Adrenal gland (tissue), 12 donors: ENCODE results near the gene NLRP4. TPM values are rescaled to one million over a fixed set of nuclear protein-coding genes. Genes with fewer than 3 reads are reported as not detected.

Source experiments
- DNase-seq, 7 donors: peaks; one replicate each; pipeline ENCODE4 v3.0.0-alpha.2; 2019 to 2020
- H3K27ac ChIP-seq, 5 donors: fragments of 200-600 bp; sonication (generic) in 4 of 5; 1 replicate in 3 of 5; 2 replicates in 2 of 5; pipeline versions ENCODE4 v1.5.1 to v1.8.0; 2016 to 2020; ENCODE audit warnings: mild to moderate bottlenecking in 1 of 5
- H3K27me3 ChIP-seq: fragments of 200-600 bp; 2 replicates; pipeline ENCODE4 v1.8.0; 2021
- H3K36me3 ChIP-seq, 2 donors: fragments of 200-600 bp; replicated peaks in 1 of 2; 1 replicate in 1 of 2; 2 replicates in 1 of 2; pipeline versions ENCODE4 v1.5.1 to v1.8.0; 2018 to 2022
- H3K4me1 ChIP-seq, 2 donors: fragments of 200-600 bp; replicated peaks in 1 of 2; 1 replicate in 1 of 2; 2 replicates in 1 of 2; pipeline versions ENCODE4 v1.5.1 to v1.8.0; 2018 to 2021
- H3K4me3 ChIP-seq, 4 donors: fragments of 200-600 bp; sonication (generic) in 3 of 4; one replicate each; pipeline ENCODE4 v1.5.1; 2016 to 2018
- H3K9me3 ChIP-seq, 3 donors: fragments of 200-600 bp; sonication (generic) in 1 of 3; replicated peaks in 1 of 3; 1 replicate in 2 of 3; 2 replicates in 1 of 3; pipeline versions ENCODE4 v1.5.1 to v1.8.0; 2016 to 2021
- CTCF ChIP-seq, 6 experiments: fragments of 450-650 bp in 4 of 6; fragments of 200-600 bp in 2 of 6; sonication (generic) in 1 of 6; IDR thresholded peaks; 1 replicate in 5 of 6; 2 replicates in 1 of 6; pipeline versions ENCODE4 v1.5.1 to v1.8.0; 2016 to 2021; ENCODE audit warnings: antibody characterized with exemption in 6 of 6, mild to moderate bottlenecking in 2 of 6, moderate library complexity in 1 of 6
- POLR2A ChIP-seq, 2 donors: fragments of 450-650 bp; IDR thresholded peaks; one replicate each; pipeline ENCODE4 v1.6.1; 2017; ENCODE audit warnings: antibody characterized with exemption in 2 of 2, mild to moderate bottlenecking in 2 of 2, moderate library complexity in 1 of 2
- WGBS, 4 donors: extraction: QIAGEN DNeasy Blood & Tissue Kit in 2 of 4; methylation state at CpG; one replicate each; pipeline versions ENCODE4 v1.1.5 to v1.1.7; 2013 to 2017; 5-methylcytosine and 5-hydroxymethylcytosine counted together
- intact Hi-C, 2 donors: fragments of 100-400 bp; cut with DNase I; formaldehyde crosslinking; loops; one replicate each; pipeline versions ENCODE4 v1.14.1 to v1.15.0; 2022 to 2023
- polyA plus RNA-seq, 3 donors: library from polyadenylated mRNA; stranded (reverse); fragments of 200-250 nt in 2 of 3; fragments of 350-450 nt in 1 of 3; fragmentation: Illumina TruSeq in 1 of 3; extraction: RNeasy Lipid Tissue Mini Kit (QIAGEN cat#74804) in 1 of 3; gene quantifications; one replicate each; pipeline ENCODE4 v1.2.3, GENCODE V29; 2013 to 2014
- total RNA-seq, 9 donors: library from RNA; depleted of rRNA in 4 of 9; stranded (reverse); fragments of >200 nt in 4 of 9; fragments of 120-200 nt in 1 of 9; fragmentation: NEBNext Ultra II Directional in 1 of 9; extraction: Animal tissue kit (Norgen Biotek cat#: 25700) in 1 of 9; gene quantifications; one replicate each; pipeline versions ENCODE4 v1.1.0 to v1.2.4, GENCODE V29; 2013 to 2023
- donor health status: healthy with polysubstance abuse.
- donor health status: Bipolar disorder and iron deficiency.
- donor health status: DM: yes; HTN: yes; CAD: no.
- donor health status: DM: no; HTN: no; CAD: no.
- donor health status: DM: no; HTN: no; CAD: no.
- donor health status: DM: yes; HTN: yes; CAD: no.

NLRP4 gene
- total and polyA plus RNA-seq, 12 donors, result not detected

- Histone ChIP-seq H3K9me3 (no peaks in the 10 kb centered on the region), H3K4me3 (no peak overlapping the region), H3K36me3 (no peaks in the 10 kb centered on the region), H3K27me3 (no peaks in the 10 kb centered on the region), H3K27ac (no peak overlapping the region), H3K4me1 (no peaks in the 10 kb centered on the region)
- 68 to 75% (median 71%) methylated on average over 11 to 12 of the region's 12 CpGs for WGBS, 4 donors
- intact Hi-C loops, result no loop called here
- peak in 1 of 7 donors; percentile 14 for DNase-seq
- TF ChIP-seq POLR2A (IDR thresholded peaks at IDR 0.05) (no peak), CTCF (IDR thresholded peaks at IDR 0.05) (no peak)
Measured at GRCh38 chr19:55898911-55899310, 62.6 kb downstream of the NLRP4 start.

GRCh38 chr19:55901369-55902079 is 65.2 kb downstream of the NLRP4 start:
- no peak for DNase-seq
- TF ChIP-seq POLR2A (IDR thresholded peaks at IDR 0.05) (no peak), CTCF (IDR thresholded peaks at IDR 0.05) (no peak)
- Histone ChIP-seq H3K9me3 (no peaks in the 10 kb centered on the region), H3K27ac (no peak overlapping the region), H3K36me3 (no peaks in the 10 kb centered on the region), H3K4me3 (no peak overlapping the region), H3K27me3 (no peaks in the 10 kb centered on the region), H3K4me1 (no peaks in the 10 kb centered on the region)
- 68 to 75% (median 71%) methylated on average over 12 to 13 of the region's 13 CpGs for WGBS, 4 donors
- intact Hi-C loops, result no loop called here

- H3K36me3 ChIP-seq, result no peaks in the 10 kb centered on the region
- no peaks in the 10 kb centered on the region for H3K27me3 ChIP-seq
- H3K9me3 ChIP-seq, result no peaks in the 10 kb centered on the region
- H3K27ac ChIP-seq, result no peak overlapping the region
- no peak for DNase-seq
- 57 to 67% (median 62%) methylated on average over 6 to 9 of the region's 9 CpGs for WGBS, 4 donors
- TF ChIP-seq CTCF (IDR thresholded peaks at IDR 0.05), result no peak
- TF ChIP-seq POLR2A (IDR thresholded peaks at IDR 0.05), result no peak
- intact Hi-C loops, result no loop called here
- no peak overlapping the region for H3K4me3 ChIP-seq
- H3K4me1 ChIP-seq, result no peaks in the 10 kb centered on the region
Measured at GRCh38 chr19:55902080-55902751, 65.9 kb downstream of the NLRP4 start.

- Histone ChIP-seq H3K4me3 (no peak overlapping the region), H3K27ac (no peak overlapping the region), H3K9me3 (no peaks in the 10 kb centered on the region), H3K36me3 (no peaks in the 10 kb centered on the region), H3K27me3 (no peaks in the 10 kb centered on the region), H3K4me1 (no peaks in the 10 kb centered on the region)
- no peak for DNase-seq
- intact Hi-C loops, result no loop called here
- WGBS, 4 donors, result 69 to 77% (median 76%) methylated on average over 7 of the region's 7 CpGs
- no peak for TF ChIP-seq POLR2A (IDR thresholded peaks at IDR 0.05)
- TF ChIP-seq CTCF (IDR thresholded peaks at IDR 0.05), result no peak
Measured at GRCh38 chr19:55907286-55907685, 70.9 kb downstream of the NLRP4 start.
